GM23248 (cell line): ENCODE measurements around the gene KIF20B. TPM values are rescaled to one million over a fixed set of nuclear protein-coding genes. Genes with fewer than 3 reads are reported as not detected.

Source experiments
- DNase-seq: peaks from one replicate; pipeline ENCODE4 v3.0.0-alpha.2; 2015
- H2AFZ ChIP-seq: fragments of 200-600 bp; sonication (generic); 2 replicates; pipeline ENCODE4 v1.6.1; 2016; ENCODE audit warnings: antibody characterized with exemption
- H3F3A ChIP-seq: fragments of 200-600 bp; sonication (generic); 2 replicates; pipeline ENCODE4 v1.6.1; 2016; ENCODE audit warnings: mild to moderate bottlenecking, antibody characterized with exemption, mixed run types; ENCODE audit not compliant: insufficient read depth
- H3K27ac ChIP-seq: fragments of 200-600 bp; sonication (generic); 2 replicates; pipeline ENCODE4 v1.5.1; 2016; ENCODE audit warnings: mild to moderate bottlenecking
- H3K27me3 ChIP-seq: fragments of 200-600 bp; sonication (generic); replicated peaks from 2 replicates; pipeline ENCODE4 v1.6.1; 2016; ENCODE audit warnings: mild to moderate bottlenecking; ENCODE audit not compliant: insufficient read depth
- H3K36me3 ChIP-seq: fragments of 200-600 bp; sonication (generic); 2 replicates; pipeline ENCODE4 v1.6.1; 2016; ENCODE audit warnings: low read depth, mild to moderate bottlenecking
- H3K4me1 ChIP-seq: fragments of 200-600 bp; sonication (generic); 2 replicates; pipeline ENCODE4 v1.6.1; 2016; ENCODE audit warnings: mild to moderate bottlenecking; ENCODE audit not compliant: insufficient read depth
- H3K4me2 ChIP-seq: fragments of 200-600 bp; sonication (generic); one replicate; pipeline ENCODE4 v1.6.1; 2016; ENCODE audit warnings: mild to moderate bottlenecking; ENCODE audit not compliant: unreplicated experiment
- H3K4me3 ChIP-seq: fragments of 200-600 bp; sonication (generic); 2 replicates; pipeline ENCODE4 v1.5.1; 2016; ENCODE audit warnings: mild to moderate bottlenecking
- H3K79me2 ChIP-seq: fragments of 200-600 bp; sonication (generic); 2 replicates; pipeline ENCODE4 v1.6.1; 2016; ENCODE audit warnings: mild to moderate bottlenecking; ENCODE audit not compliant: insufficient read depth
- H3K9ac ChIP-seq: fragments of 200-600 bp; sonication (generic); 2 replicates; pipeline ENCODE4 v1.6.1; 2016; ENCODE audit warnings: mild to moderate bottlenecking
- H3K9me2 ChIP-seq: fragments of 200-600 bp; sonication (generic); 2 replicates; pipeline ENCODE4 v1.6.1; 2016; ENCODE audit warnings: mixed run types, mild to moderate bottlenecking, moderate library complexity; ENCODE audit not compliant: insufficient read depth
- H3K9me3 ChIP-seq: fragments of 200-600 bp; sonication (generic); one replicate; pipeline ENCODE4 v1.6.1; 2017; ENCODE audit warnings: low read depth
- H4K20me1 ChIP-seq: fragments of 200-600 bp; sonication (generic); 2 replicates; pipeline ENCODE4 v1.6.0; 2016; ENCODE audit not compliant: insufficient read depth
- EZH2 ChIP-seq: fragments of 200-600 bp; sonication (generic); IDR thresholded peaks from 2 replicates; pipeline ENCODE4 v1.6.1; 2018; ENCODE audit warnings: antibody characterized with exemption, mild to moderate bottlenecking; ENCODE audit not compliant: insufficient read depth, poor library complexity, severe bottlenecking
- EZH2phosphoT487 ChIP-seq: fragments of 200-600 bp; sonication (generic); IDR thresholded peaks from 2 replicates; pipeline ENCODE4 v1.6.1; 2018; ENCODE audit warnings: antibody characterized with exemption, moderate library complexity, mild to moderate bottlenecking, low read depth; ENCODE audit not compliant: insufficient read depth
- WGBS, 2 experiments: methylation state at CpG; one replicate each; pipeline ENCODE4 v1.1.6; 2015 to 2017; ENCODE audit warnings: low lambda C conversion rate in 2 of 2, low coverage in 1 of 2; ENCODE audit errors: missing lambda C conversion rate in 2 of 2; 5-methylcytosine and 5-hydroxymethylcytosine counted together
- in situ Hi-C: fragments of 300-500 bp; cut with MboI; formaldehyde crosslinking; loops from 2 replicates; pipeline ENCODE4 v1.15.0; 2020
- polyA plus RNA-seq: library from polyadenylated mRNA; unstranded; fragments of >200 nt; fragmentation: Nextera tagmentation; extraction: Ambion mirVana; gene quantifications from 2 replicates; pipeline ENCODE4 v1.2.1, GENCODE V29; 2016
- total RNA-seq: library from RNA; depleted of rRNA; stranded (reverse); fragments of >200 nt; shearing (Covaris generic); gene quantifications from 2 replicates; pipeline ENCODE4 v1.2.3, GENCODE V29; 2014

The KIF20B gene
- total and polyA plus RNA-seq, 2 experiments from 2014 or later, result 8.9 to 17.1 TPM

DNA sequence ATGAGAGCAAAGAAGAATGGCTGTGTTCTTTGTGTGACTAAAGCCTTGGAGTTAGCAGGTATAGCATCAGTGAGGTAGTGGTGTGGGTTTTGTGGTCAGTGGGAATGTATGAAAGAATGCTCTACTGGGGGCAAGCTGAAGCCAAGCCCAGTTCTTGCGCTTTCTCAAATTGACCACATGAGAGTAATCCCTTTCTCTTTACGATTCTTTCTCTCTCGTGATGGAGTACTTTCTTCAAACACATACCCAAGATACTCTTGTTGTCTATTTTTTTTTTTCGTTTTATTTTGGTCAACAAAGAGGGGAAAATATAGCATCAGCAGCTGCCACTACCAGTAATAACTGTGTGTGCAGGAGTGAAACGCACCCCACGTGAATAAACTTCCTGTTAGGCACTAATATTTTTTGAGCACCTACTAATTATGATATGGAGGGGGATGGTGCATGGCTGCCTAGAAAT, 48.0 kb upstream of the KIF20B start:
- no peaks in the 10 kb centered on the region for H3K27me3 ChIP-seq
- H3K79me2 ChIP-seq, result no peaks in the 10 kb centered on the region
- peaks cover 7% of the 10 kb centered on the region for H3F3A ChIP-seq
- H3K4me3 ChIP-seq, result no peak overlapping the region
- WGBS, 2 experiments, result 72 to 74% methylated on average over 6 of the region's 6 CpGs
- H3K27ac ChIP-seq, result no peak overlapping the region
- no peaks in the 10 kb centered on the region for H3K9me2 ChIP-seq
- no peak overlapping the region for H2AFZ ChIP-seq
- no peak overlapping the region for H3K4me2 ChIP-seq
- no peak for TF ChIP-seq EZH2phosphoT487
- no peak for TF ChIP-seq EZH2
- no peak overlapping the region for H3K9ac ChIP-seq
- no peak for DNase-seq
- H3K4me1 ChIP-seq, result peaks cover 2% of the 10 kb centered on the region
- in situ Hi-C loops, result no loop called here
- H3K36me3 ChIP-seq, result no peaks in the 10 kb centered on the region
- no peaks in the 10 kb centered on the region for H3K9me3 ChIP-seq
- H4K20me1 ChIP-seq, result no peaks in the 10 kb centered on the region

DNA sequence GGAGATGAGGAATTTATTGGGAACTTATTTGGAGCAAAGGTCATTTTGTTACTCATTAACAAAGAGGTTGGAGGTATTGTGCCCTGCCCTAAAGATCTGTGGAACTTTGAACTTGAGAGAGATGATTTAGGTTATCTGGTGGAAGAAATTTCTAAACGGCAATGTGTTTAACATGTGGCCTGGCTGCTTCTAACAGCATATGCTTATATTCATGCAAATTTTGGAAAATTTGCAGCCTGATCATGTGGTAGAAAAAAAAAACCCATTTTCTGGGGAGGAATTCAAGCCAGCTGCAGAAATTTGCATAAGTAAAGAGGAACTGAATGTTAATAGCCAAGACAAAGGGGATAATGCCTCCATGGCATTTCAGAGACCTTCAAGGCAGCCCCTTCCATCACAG, 45.7 kb upstream of the KIF20B start:
- H3K4me1 ChIP-seq, result peaks cover 17% of the 10 kb centered on the region
- peaks cover 22% of the 10 kb centered on the region for H3F3A ChIP-seq
- TF ChIP-seq EZH2 (no peak), EZH2phosphoT487 (no peak)
- no peak overlapping the region for H3K9ac ChIP-seq
- H2AFZ ChIP-seq, result no peak overlapping the region
- no peak overlapping the region for H3K4me3 ChIP-seq
- no peaks in the 10 kb centered on the region for H3K36me3 ChIP-seq
- no peaks in the 10 kb centered on the region for H3K27me3 ChIP-seq
- no peak for DNase-seq
- 25 to 30% methylated on average over 1 of the region's 1 CpG for WGBS, 2 experiments
- H3K4me2 ChIP-seq, result no peak overlapping the region
- H4K20me1 ChIP-seq, result no peaks in the 10 kb centered on the region
- H3K9me2 ChIP-seq, result no peaks in the 10 kb centered on the region
- H3K9me3 ChIP-seq, result no peaks in the 10 kb centered on the region
- H3K27ac ChIP-seq, result no peak overlapping the region
- in situ Hi-C loops, result no loop called here
- no peaks in the 10 kb centered on the region for H3K79me2 ChIP-seq

DNA sequence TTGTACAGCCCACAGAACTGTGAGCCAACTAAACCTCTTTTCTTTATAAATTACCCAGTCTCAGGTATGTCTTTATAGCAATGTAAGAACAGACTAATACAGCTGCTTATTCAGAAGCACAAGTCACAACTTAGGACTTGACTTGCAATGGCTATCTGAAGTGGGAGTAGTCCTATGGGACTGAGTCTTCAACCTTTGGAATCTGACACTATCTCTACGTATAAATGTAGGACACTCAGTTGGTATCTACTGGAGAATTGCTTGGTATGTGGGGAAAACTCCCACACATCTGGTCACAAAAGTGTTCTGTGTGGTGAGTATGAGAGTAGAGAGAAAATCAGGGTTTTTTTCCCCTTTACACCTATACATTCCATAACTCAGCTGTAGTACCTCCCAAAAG, 44.1 kb upstream of the KIF20B start:
- no peaks in the 10 kb centered on the region for H3K79me2 ChIP-seq
- H3K4me3 ChIP-seq, result no peak overlapping the region
- H3K9ac ChIP-seq, result no peak overlapping the region
- H3K36me3 ChIP-seq, result no peaks in the 10 kb centered on the region
- H3K27me3 ChIP-seq, result no peaks in the 10 kb centered on the region
- DNase-seq, result no peak
- H3K9me2 ChIP-seq, result no peaks in the 10 kb centered on the region
- TF ChIP-seq EZH2, result no peak
- no peak for TF ChIP-seq EZH2phosphoT487
- in situ Hi-C loops, result no loop called here
- no peak overlapping the region for H3K4me2 ChIP-seq
- peaks cover 22% of the 10 kb centered on the region for H3F3A ChIP-seq
- H3K27ac ChIP-seq, result no peak overlapping the region
- H4K20me1 ChIP-seq, result no peaks in the 10 kb centered on the region
- 42 to 52% methylated on average over 1 of the region's 1 CpG for WGBS, 2 experiments
- no peak overlapping the region for H2AFZ ChIP-seq
- H3K9me3 ChIP-seq, result no peaks in the 10 kb centered on the region
- peaks cover 17% of the 10 kb centered on the region for H3K4me1 ChIP-seq

DNA sequence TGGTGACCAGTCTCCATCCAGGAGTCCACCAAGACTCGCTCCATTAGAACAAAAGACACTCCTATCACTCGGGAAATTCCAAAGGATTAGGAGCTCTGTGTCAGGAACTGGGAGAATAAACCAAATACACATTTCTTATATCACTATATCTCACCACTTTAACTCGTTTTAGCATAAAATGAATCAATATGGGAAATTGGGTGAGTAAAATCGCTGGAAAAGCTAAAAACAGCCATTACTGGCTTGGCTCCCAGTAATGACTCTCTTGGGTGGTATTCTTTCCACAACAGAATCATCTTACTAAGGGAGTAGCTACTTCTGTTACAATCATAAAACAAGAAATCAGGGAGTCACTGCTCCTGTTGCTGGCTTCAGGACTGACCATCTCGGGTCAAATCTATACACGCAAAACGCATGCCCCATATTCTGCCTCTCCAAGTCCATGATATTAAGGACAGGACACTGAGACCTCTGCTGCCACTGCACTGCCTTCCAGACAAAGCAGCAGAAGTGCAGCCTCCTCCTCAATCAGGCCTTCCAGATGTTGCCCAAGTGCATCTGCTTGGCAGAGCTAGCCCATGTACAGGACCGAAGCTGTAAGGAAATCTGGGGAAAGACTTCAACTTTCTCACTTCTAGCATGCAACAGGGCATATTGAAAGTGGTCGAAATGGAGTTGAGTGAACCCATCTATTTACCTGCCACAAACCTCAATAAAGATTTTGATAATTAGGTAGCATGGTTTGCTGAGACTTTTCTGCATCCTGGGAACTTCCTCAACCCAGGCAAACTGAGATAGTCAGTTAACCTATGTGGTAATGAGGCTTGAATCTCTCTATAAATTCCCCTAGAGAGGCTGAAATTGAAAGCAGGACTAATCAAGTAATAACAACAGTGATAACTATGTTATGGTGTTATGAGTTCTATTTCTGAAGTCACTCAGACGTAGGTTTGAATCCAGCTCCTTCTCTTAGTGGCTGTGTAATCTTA, 42.0 kb upstream of the KIF20B start:
- H3K79me2 ChIP-seq, result no peaks in the 10 kb centered on the region
- peak overlapping the region; percentile 71 for H2AFZ ChIP-seq
- 0 out of 2 replicates have a peak, but pooled peaks have one; percentile 45 for TF ChIP-seq EZH2phosphoT487
- no peak for TF ChIP-seq EZH2
- no peaks in the 10 kb centered on the region for H3K27me3 ChIP-seq
- 16 to 18% methylated on average over 10 of the region's 10 CpGs for WGBS, 2 experiments
- H4K20me1 ChIP-seq, result no peaks in the 10 kb centered on the region
- H3K4me1 ChIP-seq, result peaks cover 17% of the 10 kb centered on the region
- in situ Hi-C loops, result no loop called here
- H3K36me3 ChIP-seq, result no peaks in the 10 kb centered on the region
- H3K9me2 ChIP-seq, result no peaks in the 10 kb centered on the region
- peak overlapping the region; percentile 68 for H3K27ac ChIP-seq
- peak; percentile 90 for DNase-seq
- 0 out of 2 replicates have a peak overlapping the region, but pooled peaks have one; percentile 30 for H3K9ac ChIP-seq
- no peaks in the 10 kb centered on the region for H3K9me3 ChIP-seq
- H3F3A ChIP-seq, result peaks cover 22% of the 10 kb centered on the region
- H3K4me2 ChIP-seq, result peak overlapping the region; percentile 85
- peak overlapping the region; percentile 33 for H3K4me3 ChIP-seq
